Natural killer cell (primary cell): ENCODE results near the gene TMEM98. TPM values are rescaled to one million over a fixed set of nuclear protein-coding genes. Genes with fewer than 3 reads are reported as not detected.

ENCODE experiments used
- ATAC-seq, 3 donors: fragments of 150-1000 bp in 2 of 3; fragments of 200-7000 bp in 1 of 3; cut with Tn5 transposase; 1 replicate in 1 of 3; 2 replicates in 2 of 3; pipeline ENCODE4 v1.10.0; 2021; ENCODE audit warnings: mild to moderate bottlenecking in 2 of 3, moderate library complexity in 2 of 3
- DNase-seq, 2 donors: peaks; one replicate each; pipeline versions ENCODE4 v3.0.0 to v3.0.0-alpha.2; 2013 to 2021; ENCODE audit warnings: mixed read lengths in 1 of 2
- H3K27ac ChIP-seq: one replicate; pipeline ENCODE4 v1.5.1; 2013; ENCODE audit warnings: mild to moderate bottlenecking, low read length
- H3K27me3 ChIP-seq: one replicate; pipeline ENCODE4 v1.6.1; 2013; ENCODE audit warnings: low read length; ENCODE audit not compliant: control insufficient read depth, insufficient read depth
- H3K36me3 ChIP-seq: one replicate; pipeline ENCODE4 v1.6.1; 2013; ENCODE audit warnings: low read length; ENCODE audit not compliant: control insufficient read depth, insufficient read depth
- H3K4me1 ChIP-seq: one replicate; pipeline ENCODE4 v1.6.1; 2013; ENCODE audit warnings: low read length; ENCODE audit not compliant: control insufficient read depth, insufficient read depth
- H3K4me3 ChIP-seq: one replicate; pipeline ENCODE4 v1.5.1; 2013; ENCODE audit warnings: low read length
- H3K9me3 ChIP-seq: one replicate; pipeline ENCODE4 v1.6.1; 2013; ENCODE audit warnings: low read length; ENCODE audit not compliant: control insufficient read depth, insufficient read depth
- H3K27ac Mint-ChIP-seq, 2 donors: one replicate each; pipeline ENCODE4 v1.8.0; 2022; ENCODE audit warnings: mild to moderate bottlenecking in 2 of 2, mixed read lengths in 2 of 2, moderate library complexity in 1 of 2
- H3K27me3 Mint-ChIP-seq, 2 donors: one replicate each; pipeline ENCODE4 v1.8.0; 2022; ENCODE audit warnings: low read depth in 2 of 2, mixed read lengths in 2 of 2
- H3K36me3 Mint-ChIP-seq: one replicate; pipeline ENCODE4 v1.8.0; 2022; ENCODE audit warnings: mixed read lengths
- H3K4me1 Mint-ChIP-seq, 2 donors: one replicate each; pipeline ENCODE4 v1.8.0; 2022; ENCODE audit warnings: mixed read lengths in 2 of 2
- H3K4me3 Mint-ChIP-seq: one replicate; pipeline ENCODE4 v1.8.0; 2022; ENCODE audit warnings: mild to moderate bottlenecking, moderate library complexity, mixed read lengths
- H3K9me3 Mint-ChIP-seq, 2 donors: one replicate each; pipeline ENCODE4 v1.8.0; 2022; ENCODE audit warnings: mixed read lengths in 2 of 2
- WGBS: methylation state at CpG from one replicate; pipeline ENCODE4 v1.1.7; 2013; ENCODE audit warnings: missing lambda C conversion rate; ENCODE audit not compliant: insufficient coverage; 5-methylcytosine and 5-hydroxymethylcytosine counted together
- intact Hi-C: fragments of 100-400 bp; cut with micrococcal nuclease; formaldehyde crosslinking; loops from one replicate; pipeline ENCODE4 v1.14.2; 2022
- total RNA-seq, 4 donors: library from RNA; stranded (reverse); fragments of 120-200 nt in 1 of 4; gene quantifications; one replicate each; pipeline versions ENCODE4 v1.2.3 to v1.2.4, GENCODE V29; 2013 to 2022
- TF ChIP-seq, protein P1 (sequence below): fragments of 200-600 bp; IDR thresholded peaks from one replicate; pipeline ENCODE4 v1.8.0; 2022; ENCODE audit warnings: antibody characterized with exemption

The TMEM98 gene, protein sequence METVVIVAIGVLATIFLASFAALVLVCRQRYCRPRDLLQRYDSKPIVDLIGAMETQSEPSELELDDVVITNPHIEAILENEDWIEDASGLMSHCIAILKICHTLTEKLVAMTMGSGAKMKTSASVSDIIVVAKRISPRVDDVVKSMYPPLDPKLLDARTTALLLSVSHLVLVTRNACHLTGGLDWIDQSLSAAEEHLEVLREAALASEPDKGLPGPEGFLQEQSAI
- not detected for total RNA-seq
- not detected for total RNA-seq (2013)

DNA sequence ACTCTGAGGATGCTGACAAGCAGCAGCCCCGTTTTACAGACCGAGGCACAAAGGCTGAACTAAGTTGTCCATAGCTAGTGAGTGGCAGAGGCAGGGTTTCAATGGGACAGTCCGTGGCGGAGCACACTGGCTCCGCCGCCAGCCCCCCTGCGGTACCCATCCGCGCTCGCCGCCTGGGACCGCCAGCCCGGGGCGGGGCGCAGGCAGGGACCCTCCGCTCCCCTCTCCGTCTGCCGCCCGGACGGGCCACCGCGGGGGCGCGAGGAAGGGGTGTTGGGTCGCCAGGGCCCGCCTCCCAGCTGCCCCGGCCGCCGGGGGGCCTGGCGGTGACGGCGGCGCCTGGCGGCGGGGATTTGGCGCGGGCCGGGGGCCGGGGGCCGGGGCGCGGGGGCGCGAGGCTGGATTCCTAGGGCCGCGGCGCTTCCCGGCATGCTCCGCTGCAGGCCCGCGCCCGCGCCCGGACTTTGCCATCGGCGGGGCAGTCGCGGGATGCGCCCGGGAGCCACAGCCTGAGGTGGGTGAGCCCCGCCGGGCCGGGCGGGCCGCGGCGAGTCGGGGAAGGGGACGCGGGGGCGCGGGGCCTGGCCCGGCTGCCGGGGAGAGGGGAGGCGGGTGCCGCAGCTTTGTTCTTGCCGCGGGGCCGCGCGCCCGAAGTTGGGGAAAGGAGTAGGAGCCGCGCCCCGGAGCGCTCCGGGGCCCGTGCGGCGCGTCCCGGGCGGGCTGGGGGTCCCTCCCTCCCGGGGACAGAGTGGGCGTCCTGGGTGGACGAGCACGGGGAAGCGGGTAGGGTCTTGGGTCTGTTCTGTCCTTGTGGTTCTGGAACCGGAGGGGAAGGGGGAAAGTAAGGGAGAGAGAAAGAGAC, at the start of gene TMEM98:
TMEM98 (plus strand) TSS at position 430 of the 862 bp plus-strand sequence. CDS start 3,376 bp downstream, outside the sequence.
- Histone ChIP-seq H3K4me3 (no peak within 1 kb of the TSS), H3K27ac (no peak within 1 kb of the TSS), H3K9me3 (no peaks in the 10 kb centered on the region), H3K4me1 (no peaks in the 10 kb centered on the region), H3K36me3 (no peaks in the 10 kb centered on the region), H3K27me3 (peaks cover 20% of the 10 kb centered on the region)
- Mint-ChIP-seq H3K27me3 (peaks cover 7 to 31% of the 10 kb centered on the region in 2 donors), H3K27ac (no peak within 1 kb of the TSS), H3K4me3 (peak within 1 kb of the TSS; percentile 41), H3K9me3 (no peaks in the 10 kb centered on the region), H3K4me1 (no peaks in the 10 kb centered on the region), H3K36me3 (no peaks in the 10 kb centered on the region)
- intact Hi-C loops: no loop called here
- WGBS: 1% methylated on average over 98 of the region's 99 CpGs
- ATAC-seq (peak in 1 of 3 donors; percentile 24), DNase-seq (no peak)
- TF ChIP-seq, protein P1, sequence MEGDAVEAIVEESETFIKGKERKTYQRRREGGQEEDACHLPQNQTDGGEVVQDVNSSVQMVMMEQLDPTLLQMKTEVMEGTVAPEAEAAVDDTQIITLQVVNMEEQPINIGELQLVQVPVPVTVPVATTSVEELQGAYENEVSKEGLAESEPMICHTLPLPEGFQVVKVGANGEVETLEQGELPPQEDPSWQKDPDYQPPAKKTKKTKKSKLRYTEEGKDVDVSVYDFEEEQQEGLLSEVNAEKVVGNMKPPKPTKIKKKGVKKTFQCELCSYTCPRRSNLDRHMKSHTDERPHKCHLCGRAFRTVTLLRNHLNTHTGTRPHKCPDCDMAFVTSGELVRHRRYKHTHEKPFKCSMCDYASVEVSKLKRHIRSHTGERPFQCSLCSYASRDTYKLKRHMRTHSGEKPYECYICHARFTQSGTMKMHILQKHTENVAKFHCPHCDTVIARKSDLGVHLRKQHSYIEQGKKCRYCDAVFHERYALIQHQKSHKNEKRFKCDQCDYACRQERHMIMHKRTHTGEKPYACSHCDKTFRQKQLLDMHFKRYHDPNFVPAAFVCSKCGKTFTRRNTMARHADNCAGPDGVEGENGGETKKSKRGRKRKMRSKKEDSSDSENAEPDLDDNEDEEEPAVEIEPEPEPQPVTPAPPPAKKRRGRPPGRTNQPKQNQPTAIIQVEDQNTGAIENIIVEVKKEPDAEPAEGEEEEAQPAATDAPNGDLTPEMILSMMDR: no peak

DNA sequence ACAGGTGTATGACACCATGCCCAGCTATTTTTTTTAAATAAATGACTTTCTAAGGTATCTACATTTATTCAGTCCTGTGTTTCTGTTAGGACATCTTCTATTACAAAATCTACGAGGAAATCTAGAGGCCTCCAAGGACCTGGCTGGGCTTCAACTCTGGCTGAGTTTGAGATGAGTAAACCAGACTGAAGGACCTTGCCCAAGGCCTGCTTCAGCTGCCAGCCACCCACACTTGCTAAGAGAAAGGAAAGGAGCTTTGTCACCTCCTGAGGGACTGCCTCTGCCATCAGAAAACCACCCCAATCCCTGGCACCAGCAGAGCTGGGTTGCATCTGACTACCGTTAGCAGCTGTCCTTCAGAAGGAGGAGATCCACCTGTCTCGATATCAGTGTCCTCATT, 49.7 kb upstream of the TMEM98 start:
- H3K36me3 Mint-ChIP-seq: no peaks in the 10 kb centered on the region
- peaks cover 6 to 13% of the 10 kb centered on the region in 2 donors for H3K27me3 Mint-ChIP-seq
- no peaks in the 10 kb centered on the region for H3K36me3 ChIP-seq
- intact Hi-C loops: no loop called here
- no peak for DNase-seq
- no peaks in the 10 kb centered on the region for H3K9me3 Mint-ChIP-seq
- 98% methylated on average over 3 of the region's 3 CpGs for WGBS
- peaks cover 12 to 13% of the 10 kb centered on the region in 2 donors for H3K4me1 Mint-ChIP-seq
- TF ChIP-seq, protein P1: no peak
- H3K4me1 ChIP-seq: peaks cover 17% of the 10 kb centered on the region
- H3K27ac ChIP-seq: no peak overlapping the region
- H3K4me3 ChIP-seq: no peak overlapping the region
- H3K4me3 Mint-ChIP-seq: peak overlapping the region; percentile 80
- H3K27me3 ChIP-seq: peaks cover 3% of the 10 kb centered on the region
- H3K27ac Mint-ChIP-seq: peak overlapping the region; percentile 8 to 67
- no peak for ATAC-seq
- H3K9me3 ChIP-seq: no peaks in the 10 kb centered on the region

DNA sequence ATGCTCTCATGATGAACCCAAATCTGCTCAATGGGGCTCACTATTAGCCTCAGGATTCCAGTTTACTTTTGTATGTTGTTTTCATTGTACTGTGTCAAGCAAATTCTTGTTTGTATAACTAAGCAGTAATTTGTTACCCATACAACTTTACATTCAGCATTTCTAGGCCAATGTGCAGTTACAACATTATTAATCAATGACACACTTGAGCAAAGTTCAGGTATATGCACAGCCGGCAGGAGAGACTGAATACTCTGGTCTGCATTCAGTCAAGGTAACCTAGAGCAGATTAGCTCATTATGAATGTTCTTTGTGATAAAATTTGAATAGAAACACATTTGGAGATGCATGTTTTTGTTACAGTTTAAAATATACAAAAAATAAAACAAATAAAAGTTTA, 48.8 kb upstream of the TMEM98 start:
- no peaks in the 10 kb centered on the region for H3K9me3 Mint-ChIP-seq

More for the DNA sequence above, 48.8 kb upstream of the TMEM98 start:
- no peaks in the 10 kb centered on the region for H3K9me3 ChIP-seq
- TF ChIP-seq, protein P1: no peak
- H3K4me3 ChIP-seq: no peak overlapping the region
- no peaks in the 10 kb centered on the region for H3K36me3 Mint-ChIP-seq
- no peak overlapping the region for H3K27ac ChIP-seq
- H3K27ac Mint-ChIP-seq: no peak overlapping the region
- H3K4me1 ChIP-seq: peaks cover 17% of the 10 kb centered on the region
- DNase-seq (no peak), ATAC-seq (no peak)
- H3K4me1 Mint-ChIP-seq: peaks cover 12 to 13% of the 10 kb centered on the region in 2 donors
- 92% methylated on average over 1 of the region's 1 CpG for WGBS
- peaks cover 3% of the 10 kb centered on the region for H3K27me3 ChIP-seq
- peaks cover 6 to 16% of the 10 kb centered on the region in 2 donors for H3K27me3 Mint-ChIP-seq
- no peak overlapping the region for H3K4me3 Mint-ChIP-seq
- intact Hi-C loops: no loop called here
- no peaks in the 10 kb centered on the region for H3K36me3 ChIP-seq
